ENCODE results near the gene PPIE.

DNA sequence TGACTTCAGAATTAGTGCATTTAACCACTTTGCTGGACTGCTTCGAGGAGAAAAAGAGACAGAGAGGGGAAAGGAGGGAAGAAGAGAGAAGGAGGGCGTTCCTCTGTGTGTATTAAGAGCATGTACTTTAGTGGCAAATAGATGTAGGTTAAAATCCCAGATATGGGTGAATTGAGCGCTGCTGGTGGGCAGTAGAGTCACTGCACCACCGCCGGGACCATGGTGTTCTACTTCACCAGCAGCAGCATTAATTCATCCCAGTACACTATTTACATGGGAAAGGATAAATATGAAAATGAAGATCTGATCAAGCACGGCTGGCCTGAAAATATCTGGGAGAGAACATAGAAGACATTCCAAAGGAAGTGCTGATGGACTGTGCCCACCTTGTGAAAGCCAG lies 20.9 kb upstream of the PPIE start:
- no peak for TF ChIP-seq TAF1 (IDR thresholded peaks at IDR 0.05; ENCODE audit: low read depth)
- TF ChIP-seq ZBTB7A (IDR thresholded peaks at IDR 0.05; ENCODE audit: low read depth), result no peak
- TF ChIP-seq, protein P1, sequence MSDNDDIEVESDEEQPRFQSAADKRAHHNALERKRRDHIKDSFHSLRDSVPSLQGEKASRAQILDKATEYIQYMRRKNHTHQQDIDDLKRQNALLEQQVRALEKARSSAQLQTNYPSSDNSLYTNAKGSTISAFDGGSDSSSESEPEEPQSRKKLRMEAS (IDR thresholded peaks at IDR 0.05), result no peak
- no peak for TF ChIP-seq EGR1 (IDR thresholded peaks at IDR 0.05)
- TF ChIP-seq YY1 (IDR thresholded peaks at IDR 0.05; ENCODE audit: low read depth), result no peak
- no peak for TF ChIP-seq EP300 (IDR thresholded peaks at IDR 0.05; ENCODE audit: borderline replicate concordance)
- TF ChIP-seq, protein P2, sequence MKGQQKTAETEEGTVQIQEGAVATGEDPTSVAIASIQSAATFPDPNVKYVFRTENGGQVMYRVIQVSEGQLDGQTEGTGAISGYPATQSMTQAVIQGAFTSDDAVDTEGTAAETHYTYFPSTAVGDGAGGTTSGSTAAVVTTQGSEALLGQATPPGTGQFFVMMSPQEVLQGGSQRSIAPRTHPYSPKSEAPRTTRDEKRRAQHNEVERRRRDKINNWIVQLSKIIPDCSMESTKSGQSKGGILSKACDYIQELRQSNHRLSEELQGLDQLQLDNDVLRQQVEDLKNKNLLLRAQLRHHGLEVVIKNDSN (IDR thresholded peaks at IDR 0.05), result no peak
- TF ChIP-seq, protein P3, sequence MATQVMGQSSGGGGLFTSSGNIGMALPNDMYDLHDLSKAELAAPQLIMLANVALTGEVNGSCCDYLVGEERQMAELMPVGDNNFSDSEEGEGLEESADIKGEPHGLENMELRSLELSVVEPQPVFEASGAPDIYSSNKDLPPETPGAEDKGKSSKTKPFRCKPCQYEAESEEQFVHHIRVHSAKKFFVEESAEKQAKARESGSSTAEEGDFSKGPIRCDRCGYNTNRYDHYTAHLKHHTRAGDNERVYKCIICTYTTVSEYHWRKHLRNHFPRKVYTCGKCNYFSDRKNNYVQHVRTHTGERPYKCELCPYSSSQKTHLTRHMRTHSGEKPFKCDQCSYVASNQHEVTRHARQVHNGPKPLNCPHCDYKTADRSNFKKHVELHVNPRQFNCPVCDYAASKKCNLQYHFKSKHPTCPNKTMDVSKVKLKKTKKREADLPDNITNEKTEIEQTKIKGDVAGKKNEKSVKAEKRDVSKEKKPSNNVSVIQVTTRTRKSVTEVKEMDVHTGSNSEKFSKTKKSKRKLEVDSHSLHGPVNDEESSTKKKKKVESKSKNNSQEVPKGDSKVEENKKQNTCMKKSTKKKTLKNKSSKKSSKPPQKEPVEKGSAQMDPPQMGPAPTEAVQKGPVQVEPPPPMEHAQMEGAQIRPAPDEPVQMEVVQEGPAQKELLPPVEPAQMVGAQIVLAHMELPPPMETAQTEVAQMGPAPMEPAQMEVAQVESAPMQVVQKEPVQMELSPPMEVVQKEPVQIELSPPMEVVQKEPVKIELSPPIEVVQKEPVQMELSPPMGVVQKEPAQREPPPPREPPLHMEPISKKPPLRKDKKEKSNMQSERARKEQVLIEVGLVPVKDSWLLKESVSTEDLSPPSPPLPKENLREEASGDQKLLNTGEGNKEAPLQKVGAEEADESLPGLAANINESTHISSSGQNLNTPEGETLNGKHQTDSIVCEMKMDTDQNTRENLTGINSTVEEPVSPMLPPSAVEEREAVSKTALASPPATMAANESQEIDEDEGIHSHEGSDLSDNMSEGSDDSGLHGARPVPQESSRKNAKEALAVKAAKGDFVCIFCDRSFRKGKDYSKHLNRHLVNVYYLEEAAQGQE (IDR thresholded peaks at IDR 0.05; ENCODE audit: low read depth), result no peak
- TF ChIP-seq CEBPB (IDR thresholded peaks at IDR 0.05), result no peak
- TF ChIP-seq RAD21 (IDR thresholded peaks at IDR 0.05; ENCODE audit: low read depth), result no peak
- TF ChIP-seq NFIC (IDR thresholded peaks at IDR 0.05), result no peak
- TF ChIP-seq TCF12 (IDR thresholded peaks at IDR 0.05; ENCODE audit: low read depth), result no peak
- TF ChIP-seq CREB1 (IDR thresholded peaks at IDR 0.05; ENCODE audit: low read depth), result no peak

Data from Ishikawa (cell line).